ENCODE results near the gene DCK.
"Not testable (repeated sequence)": the region's sequence is repeated elsewhere in the genome, so short reads cannot be mapped to it uniquely, and the experiment has no call there.

The DCK gene

DNA sequence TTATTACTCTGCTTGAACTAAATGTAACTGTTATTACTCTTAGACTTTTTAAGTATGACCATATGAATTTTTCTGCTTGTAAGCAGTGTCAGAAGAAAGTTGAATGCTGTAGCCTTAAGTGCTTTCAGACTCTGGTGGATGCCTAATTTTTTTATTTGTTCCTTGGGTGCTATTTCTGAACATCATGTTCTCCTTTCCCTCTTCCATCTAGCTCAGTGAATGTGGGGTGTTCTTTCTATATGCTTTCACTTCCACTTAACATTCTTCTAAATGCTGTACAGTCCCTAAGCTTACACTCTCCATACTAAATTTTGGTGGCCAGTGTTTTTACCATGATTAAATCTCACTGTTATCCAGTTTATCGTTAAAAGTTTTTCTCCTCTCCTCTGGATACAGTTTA, 3.6 kb downstream of the DCK start:
- Histone ChIP-seq H3K4me1 (ENCODE audit: control insufficient read depth, insufficient read depth, low read length, poor library complexity, severe bottlenecking) (peaks cover 19% of the 10 kb centered on the region), H3K36me3 (ENCODE audit: control insufficient read depth, insufficient read depth, low read length) (no peaks in the 10 kb centered on the region), H3K4me3 (ENCODE audit: insufficient read depth, low read depth, low read length, poor library complexity, severe bottlenecking) (peak overlapping the region; percentile 100), H3K9me3 (ENCODE audit: control insufficient read depth, low read length) (no peaks in the 10 kb centered on the region), H3K27ac (ENCODE audit: insufficient read depth, low read length, poor library complexity, severe bottlenecking) (no peak overlapping the region), H3K27me3 (replicated peaks; ENCODE audit: control insufficient read depth, insufficient read depth, low read length, poor library complexity, severe bottlenecking) (no peaks in the 10 kb centered on the region)
- no peak for DNase-seq

DNA sequence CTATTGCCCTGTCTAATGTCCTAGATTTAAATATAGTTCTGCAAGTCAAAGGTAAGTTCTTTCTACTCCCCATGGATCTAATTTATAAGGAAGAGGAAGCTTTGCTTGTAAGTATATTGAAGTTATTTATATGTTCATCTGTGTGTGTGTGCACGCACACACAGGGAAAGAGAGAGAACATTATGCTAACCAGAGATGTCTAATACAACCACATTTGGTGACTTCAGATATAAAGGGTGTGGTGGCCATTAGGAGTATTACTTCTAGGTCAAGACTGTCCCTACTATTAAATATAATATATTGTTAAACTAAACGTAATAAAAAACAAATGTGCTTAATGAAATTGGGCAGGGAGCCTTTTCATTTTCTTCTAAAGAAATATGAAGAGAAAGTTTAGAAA, 4.1 kb downstream of the DCK start:
- no peak for DNase-seq
- Histone ChIP-seq H3K27ac (ENCODE audit: insufficient read depth, low read length, poor library complexity, severe bottlenecking) (no peak overlapping the region), H3K4me3 (ENCODE audit: insufficient read depth, low read depth, low read length, poor library complexity, severe bottlenecking) (no peak overlapping the region), H3K4me1 (ENCODE audit: control insufficient read depth, insufficient read depth, low read length, poor library complexity, severe bottlenecking) (peaks cover 21% of the 10 kb centered on the region), H3K9me3 (ENCODE audit: control insufficient read depth, low read length) (no peaks in the 10 kb centered on the region), H3K27me3 (replicated peaks; ENCODE audit: control insufficient read depth, insufficient read depth, low read length, poor library complexity, severe bottlenecking) (no peaks in the 10 kb centered on the region), H3K36me3 (ENCODE audit: control insufficient read depth, insufficient read depth, low read length) (no peaks in the 10 kb centered on the region)

DNA sequence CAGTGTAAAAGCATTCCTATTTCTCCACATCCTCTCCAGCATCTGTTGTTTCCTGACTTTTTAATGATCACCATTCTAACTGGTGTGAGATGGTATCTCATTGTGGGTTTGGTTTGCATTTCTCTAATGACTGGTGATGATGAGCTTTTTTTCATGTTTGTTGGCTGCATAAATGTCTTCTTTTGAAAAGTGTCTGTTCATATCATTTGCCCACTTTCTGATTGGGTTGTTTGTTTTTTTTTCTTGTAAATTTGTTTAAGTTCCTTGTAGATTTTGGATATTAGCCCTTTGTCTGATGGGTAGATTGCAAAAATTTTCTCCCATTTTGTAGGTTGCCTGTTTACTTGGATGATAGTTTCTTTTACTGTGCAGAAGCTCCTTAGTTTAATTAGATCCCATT, 6.2 kb downstream of the DCK start:
- H3K27me3 ChIP-seq (replicated peaks; ENCODE audit: control insufficient read depth, insufficient read depth, low read length, poor library complexity, severe bottlenecking); H3K9me3 ChIP-seq (ENCODE audit: control insufficient read depth, low read length); H3K4me3 ChIP-seq (ENCODE audit: insufficient read depth, low read depth, low read length, poor library complexity, severe bottlenecking); DNase-seq; H3K36me3 ChIP-seq (ENCODE audit: control insufficient read depth, insufficient read depth, low read length); H3K27ac ChIP-seq (ENCODE audit: insufficient read depth, low read length, poor library complexity, severe bottlenecking): not testable (repeated sequence)
- H3K4me1 ChIP-seq (ENCODE audit: control insufficient read depth, insufficient read depth, low read length, poor library complexity, severe bottlenecking) = peaks cover 28% of the 10 kb centered on the region

DNA sequence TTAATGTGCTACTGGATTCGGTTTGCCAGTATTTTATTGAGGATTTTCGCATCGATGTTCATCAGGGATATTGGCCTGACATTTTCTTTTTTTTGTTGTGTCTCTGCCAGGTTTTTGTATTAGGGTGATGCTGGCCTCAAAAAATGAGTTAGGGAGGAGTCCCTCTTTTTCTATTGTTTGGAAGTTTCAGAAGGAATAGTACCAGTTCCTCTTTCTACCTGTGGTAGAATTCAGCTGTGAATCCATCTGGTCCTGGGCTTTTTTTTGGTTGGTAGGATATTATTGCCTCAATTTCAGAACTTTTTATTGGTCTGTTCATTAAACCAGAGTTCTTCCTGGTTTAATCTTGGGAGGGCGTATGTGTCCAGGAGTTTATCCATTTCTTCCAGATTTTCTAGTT, 7.9 kb downstream of the DCK start:
- peaks cover 29% of the 10 kb centered on the region for H3K4me1 ChIP-seq (ENCODE audit: control insufficient read depth, insufficient read depth, low read length, poor library complexity, severe bottlenecking)
- not testable (repeated sequence) for H3K36me3 ChIP-seq (ENCODE audit: control insufficient read depth, insufficient read depth, low read length); H3K4me3 ChIP-seq (ENCODE audit: insufficient read depth, low read depth, low read length, poor library complexity, severe bottlenecking); DNase-seq; H3K27ac ChIP-seq (ENCODE audit: insufficient read depth, low read length, poor library complexity, severe bottlenecking); H3K27me3 ChIP-seq (replicated peaks; ENCODE audit: control insufficient read depth, insufficient read depth, low read length, poor library complexity, severe bottlenecking); H3K9me3 ChIP-seq (ENCODE audit: control insufficient read depth, low read length)

DNA sequence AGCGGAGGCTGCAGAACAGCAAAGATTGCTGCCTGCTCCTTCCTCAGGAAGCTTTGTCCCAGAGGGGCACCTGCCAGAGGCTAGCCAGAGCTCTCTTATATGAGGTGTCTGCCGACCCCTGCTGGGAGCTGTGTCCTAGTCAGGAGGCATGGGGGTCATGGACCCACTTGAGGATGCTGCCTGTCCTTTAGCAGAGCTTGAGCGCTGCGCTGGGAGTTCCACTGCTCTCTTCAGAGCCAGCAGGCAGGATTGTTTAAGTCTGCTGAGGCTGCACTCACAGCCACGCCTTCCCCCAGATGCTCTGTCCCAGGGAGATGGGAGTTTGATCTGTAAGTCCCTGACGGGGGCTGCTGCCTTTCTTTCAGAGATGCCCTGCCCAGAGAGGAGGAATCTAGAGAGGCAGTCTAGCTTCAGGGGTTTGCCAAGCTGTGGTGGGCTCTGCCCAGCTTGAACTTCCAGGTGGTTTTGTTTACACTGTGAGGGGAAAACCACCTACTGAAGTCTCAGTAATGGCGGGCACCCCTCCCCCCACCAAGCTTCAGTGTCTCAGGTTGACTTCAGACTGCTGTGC, 10.9 kb downstream of the DCK start:
- H3K36me3 ChIP-seq (ENCODE audit: control insufficient read depth, insufficient read depth, low read length) = no peaks in the 10 kb centered on the region
- peak overlapping the region; percentile 66 for H3K27ac ChIP-seq (ENCODE audit: insufficient read depth, low read length, poor library complexity, severe bottlenecking)
- peaks cover 18% of the 10 kb centered on the region for H3K4me1 ChIP-seq (ENCODE audit: control insufficient read depth, insufficient read depth, low read length, poor library complexity, severe bottlenecking)
- peak overlapping the region; percentile 17 for H3K4me3 ChIP-seq (ENCODE audit: insufficient read depth, low read depth, low read length, poor library complexity, severe bottlenecking)
- DNase-seq = peak; percentile 23 to 37 (median 25)
- no peaks in the 10 kb centered on the region for H3K9me3 ChIP-seq (ENCODE audit: control insufficient read depth, low read length)
- H3K27me3 ChIP-seq (replicated peaks; ENCODE audit: control insufficient read depth, insufficient read depth, low read length, poor library complexity, severe bottlenecking) = no peaks in the 10 kb centered on the region

DNA sequence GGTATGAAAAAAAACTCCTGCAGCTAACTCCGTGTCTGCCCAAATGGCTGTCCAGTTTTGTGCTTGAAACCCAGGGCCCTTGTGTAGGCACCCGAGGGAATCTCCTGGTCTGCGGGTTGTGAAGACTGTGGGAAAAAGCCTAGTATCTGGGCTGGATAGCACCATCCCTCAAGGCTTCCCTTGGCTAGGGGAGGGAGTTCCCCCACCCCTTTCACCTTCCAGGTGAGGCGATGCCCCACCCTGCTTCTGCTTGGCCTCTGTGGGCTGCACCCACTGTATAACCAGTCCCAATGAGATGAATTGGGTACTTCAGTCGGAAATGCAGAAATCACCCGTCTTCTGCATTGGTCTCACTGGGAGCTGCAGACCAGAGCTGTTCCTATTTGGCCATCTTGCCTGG, 11.6 kb downstream of the DCK start:
- Histone ChIP-seq H3K4me1 (ENCODE audit: control insufficient read depth, insufficient read depth, low read length, poor library complexity, severe bottlenecking) (peaks cover 23% of the 10 kb centered on the region), H3K27ac (ENCODE audit: insufficient read depth, low read length, poor library complexity, severe bottlenecking) (peak overlapping the region; percentile 18)
- not testable (repeated sequence) for DNase-seq; H3K9me3 ChIP-seq (ENCODE audit: control insufficient read depth, low read length); H3K27me3 ChIP-seq (replicated peaks; ENCODE audit: control insufficient read depth, insufficient read depth, low read length, poor library complexity, severe bottlenecking); H3K36me3 ChIP-seq (ENCODE audit: control insufficient read depth, insufficient read depth, low read length); H3K4me3 ChIP-seq (ENCODE audit: insufficient read depth, low read depth, low read length, poor library complexity, severe bottlenecking)

DNA sequence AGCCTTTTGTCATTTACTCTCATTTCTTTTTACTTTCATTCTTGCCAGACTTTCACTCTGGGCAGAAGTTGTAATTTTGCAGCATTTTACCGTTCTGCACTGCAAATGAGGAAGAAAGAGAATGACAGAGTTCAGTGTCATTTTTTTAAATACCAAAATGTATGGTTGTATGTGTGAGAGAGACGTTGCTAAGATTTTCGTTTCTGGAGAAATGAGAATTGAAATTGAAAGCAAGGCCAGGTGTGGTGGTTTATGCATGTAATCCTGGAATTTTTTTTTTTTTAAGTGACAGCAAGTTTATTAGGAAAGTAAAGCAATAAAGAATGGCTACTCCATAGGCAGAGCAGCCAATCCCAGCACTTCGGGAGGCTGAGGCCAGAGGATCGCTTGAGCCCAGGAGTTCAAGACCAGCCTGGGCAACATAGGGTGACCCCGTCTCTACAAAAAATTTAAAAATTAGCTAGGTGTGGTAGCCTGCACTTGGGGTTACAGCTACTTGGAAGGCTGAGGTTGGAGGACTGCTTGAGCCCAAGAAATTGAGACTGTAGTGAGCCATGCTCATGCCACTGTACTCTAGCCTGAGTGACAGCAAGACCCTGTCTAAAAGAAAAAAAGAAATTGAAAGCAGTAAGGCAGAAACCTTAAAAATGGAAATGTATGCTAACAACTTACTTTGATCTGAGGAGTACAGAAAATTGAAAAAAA, 12.9 kb downstream of the DCK start:
- Histone ChIP-seq H3K27ac (ENCODE audit: insufficient read depth, low read length, poor library complexity, severe bottlenecking) (peak overlapping the region; percentile 13), H3K4me3 (ENCODE audit: insufficient read depth, low read depth, low read length, poor library complexity, severe bottlenecking) (no peak overlapping the region), H3K27me3 (replicated peaks; ENCODE audit: control insufficient read depth, insufficient read depth, low read length, poor library complexity, severe bottlenecking) (no peaks in the 10 kb centered on the region), H3K4me1 (ENCODE audit: control insufficient read depth, insufficient read depth, low read length, poor library complexity, severe bottlenecking) (peaks cover 26% of the 10 kb centered on the region), H3K9me3 (ENCODE audit: control insufficient read depth, low read length) (no peaks in the 10 kb centered on the region), H3K36me3 (ENCODE audit: control insufficient read depth, insufficient read depth, low read length) (no peaks in the 10 kb centered on the region)
- no peak for DNase-seq

DNA sequence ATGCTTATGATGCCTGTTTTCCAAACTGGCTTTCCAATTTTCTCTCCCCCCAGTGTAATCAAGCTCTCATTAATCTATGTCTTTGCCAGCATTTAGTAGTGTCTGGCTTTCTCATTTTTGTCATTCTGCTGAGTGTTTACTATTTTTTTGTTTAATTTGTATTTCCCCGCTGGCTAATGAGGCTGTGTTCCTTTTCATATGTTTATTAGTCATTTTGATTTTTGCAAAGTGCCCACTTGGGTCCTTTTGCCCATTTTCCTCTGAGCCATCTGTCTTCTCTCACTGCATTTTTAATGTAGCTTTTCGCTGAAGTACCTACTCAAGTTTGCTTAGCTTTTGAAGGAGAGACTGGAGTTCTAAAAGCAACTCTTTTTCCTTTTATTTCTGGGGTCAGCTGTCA, 14.7 kb downstream of the DCK start:
- H3K4me3 ChIP-seq (ENCODE audit: insufficient read depth, low read depth, low read length, poor library complexity, severe bottlenecking) = no peak overlapping the region
- no peak overlapping the region for H3K27ac ChIP-seq (ENCODE audit: insufficient read depth, low read length, poor library complexity, severe bottlenecking)
- no peaks in the 10 kb centered on the region for H3K36me3 ChIP-seq (ENCODE audit: control insufficient read depth, insufficient read depth, low read length)
- H3K9me3 ChIP-seq (ENCODE audit: control insufficient read depth, low read length) = no peaks in the 10 kb centered on the region
- DNase-seq = no peak
- peaks cover 23% of the 10 kb centered on the region for H3K4me1 ChIP-seq (ENCODE audit: control insufficient read depth, insufficient read depth, low read length, poor library complexity, severe bottlenecking)
- no peaks in the 10 kb centered on the region for H3K27me3 ChIP-seq (replicated peaks; ENCODE audit: control insufficient read depth, insufficient read depth, low read length, poor library complexity, severe bottlenecking)

DNA sequence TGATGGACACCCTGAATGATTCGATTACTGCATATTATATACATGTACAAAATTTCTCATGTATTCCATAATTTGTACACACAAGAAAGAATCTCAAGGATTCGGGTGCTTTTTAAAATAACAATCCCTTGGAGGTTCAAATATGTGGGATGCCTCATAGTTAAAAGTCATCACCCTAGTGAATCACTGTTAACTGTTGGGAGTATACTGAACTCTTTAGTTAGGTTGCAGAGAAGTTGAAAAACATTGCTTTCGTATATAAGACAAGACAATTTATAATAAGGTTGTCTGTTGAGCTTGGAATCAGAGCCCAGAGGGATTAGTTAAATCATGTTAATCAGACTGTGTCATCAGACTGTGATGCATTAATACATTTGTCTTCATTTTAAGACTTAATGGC, 15.6 kb downstream of the DCK start:
- DNase-seq = no peak
- H3K4me3 ChIP-seq (ENCODE audit: insufficient read depth, low read depth, low read length, poor library complexity, severe bottlenecking) = no peak overlapping the region
- no peak overlapping the region for H3K27ac ChIP-seq (ENCODE audit: insufficient read depth, low read length, poor library complexity, severe bottlenecking)
- H3K36me3 ChIP-seq (ENCODE audit: control insufficient read depth, insufficient read depth, low read length) = no peaks in the 10 kb centered on the region
- no peaks in the 10 kb centered on the region for H3K9me3 ChIP-seq (ENCODE audit: control insufficient read depth, low read length)
- peaks cover 22% of the 10 kb centered on the region for H3K4me1 ChIP-seq (ENCODE audit: control insufficient read depth, insufficient read depth, low read length, poor library complexity, severe bottlenecking)
- H3K27me3 ChIP-seq (replicated peaks; ENCODE audit: control insufficient read depth, insufficient read depth, low read length, poor library complexity, severe bottlenecking) = no peaks in the 10 kb centered on the region

DNA sequence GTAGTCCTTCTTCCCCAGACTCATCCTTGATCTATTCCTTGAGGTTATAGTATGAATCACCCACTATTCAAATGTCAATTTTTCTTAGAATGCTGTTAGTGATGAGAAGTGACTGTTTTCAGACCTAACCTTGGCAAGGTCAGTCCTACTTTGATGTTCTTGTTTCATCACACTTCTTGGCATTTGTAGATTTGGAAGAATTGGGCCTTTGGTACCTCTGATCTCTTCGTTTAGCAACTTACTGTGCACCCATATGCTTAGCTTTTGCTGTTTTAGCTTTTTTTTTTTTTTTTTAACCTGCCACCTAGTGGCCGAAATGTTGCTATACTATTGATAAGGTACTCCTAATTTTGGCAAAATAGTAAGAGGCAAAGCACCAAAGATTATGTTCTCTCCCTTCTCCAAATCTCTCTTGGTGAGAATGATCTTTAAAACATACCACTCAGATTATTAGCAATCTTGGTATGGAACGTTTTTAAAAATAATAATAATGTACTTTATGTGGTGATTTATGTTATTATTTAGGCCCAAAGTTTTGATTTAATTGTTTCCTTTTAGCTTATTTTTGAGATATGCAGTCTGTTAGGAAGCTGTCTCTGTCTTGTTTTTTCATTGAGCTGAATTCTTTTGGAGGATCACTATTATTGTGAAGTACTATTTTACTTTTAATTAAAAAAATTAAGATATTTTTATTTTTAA, 16.6 kb downstream of the DCK start:
- Histone ChIP-seq H3K27ac (ENCODE audit: insufficient read depth, low read length, poor library complexity, severe bottlenecking) (no peak overlapping the region), H3K27me3 (replicated peaks; ENCODE audit: control insufficient read depth, insufficient read depth, low read length, poor library complexity, severe bottlenecking) (no peaks in the 10 kb centered on the region)

More for the DNA sequence above, 16.6 kb downstream of the DCK start:
- Histone ChIP-seq H3K36me3 (ENCODE audit: control insufficient read depth, insufficient read depth, low read length) (no peaks in the 10 kb centered on the region), H3K9me3 (ENCODE audit: control insufficient read depth, low read length) (no peaks in the 10 kb centered on the region), H3K4me3 (ENCODE audit: insufficient read depth, low read depth, low read length, poor library complexity, severe bottlenecking) (no peak overlapping the region), H3K4me1 (ENCODE audit: control insufficient read depth, insufficient read depth, low read length, poor library complexity, severe bottlenecking) (peaks cover 12% of the 10 kb centered on the region)
- no peak for DNase-seq
